Measurements from ENCODE around the gene MAML2. TPM values are rescaled to one million over a fixed set of nuclear protein-coding genes. Genes with fewer than 3 reads are reported as not detected.

The MAML2 gene
- total and polyA plus RNA-seq, 9 of the 15 experiments (the other 6 are each of a cell fraction or from before 2014, with no cell fraction given) = 0.79 to 6.8 (median 4.8) TPM

GRCh38 chr11:96318850-96319249, 24.1 kb downstream of the MAML2 start (continued):
- TF ChIP-seq ZNF232 (CRISPR knock-in tag; IDR thresholded peaks at IDR 0.05) (no peak), YY1 (IDR thresholded peaks at IDR 0.05; ENCODE audit: borderline replicate concordance in 1 of 3, control insufficient read depth in 1 of 3, extremely low read depth in 1 of 3, insufficient read depth in 3 of 3, insufficient read length in 1 of 3, insufficient replicate concordance in 2 of 3, low read depth in 1 of 3, low read length in 2 of 3) (peak in 1 of 3 experiments; percentile 82), ELF1 (tag; IDR thresholded peaks at IDR 0.05) (no peak), STAT5A (IDR thresholded peaks at IDR 0.05; ENCODE audit: borderline replicate concordance, low read length) (peak; percentile 48), LCOR (CRISPR knock-in tag; IDR thresholded peaks at IDR 0.05) (0 out of 2 replicates have a peak, but pooled peaks have one; percentile 8), KLF6 (CRISPR knock-in tag; IDR thresholded peaks at IDR 0.05; ENCODE audit: borderline replicate concordance) (no peak), CREM (IDR thresholded peaks at IDR 0.05; ENCODE audit: low read depth) (0 out of 2 replicates have a peak, but pooled peaks have one; percentile 25), CBFA2T2 (conservative IDR thresholded peaks at IDR 0.05) (peak; percentile 63), ZNF253 (CRISPR knock-in tag; conservative IDR thresholded peaks at IDR 0.05) (no peak), TOE1 (IDR thresholded peaks at IDR 0.05; ENCODE audit: borderline replicate concordance) (no peak), TOE1 (CRISPR knock-in tag; IDR thresholded peaks at IDR 0.05; ENCODE audit: borderline replicate concordance, low read depth) (no peak), JUN (IDR thresholded peaks at IDR 0.05; ENCODE audit: borderline replicate concordance, low read depth, low read length) (no peak), JUN (CRISPR knock-in tag; IDR thresholded peaks at IDR 0.05; ENCODE audit: borderline replicate concordance) (no peak), NFIC (IDR thresholded peaks at IDR 0.05) (peak; percentile 46; the same call in 1 of the 2 replicates), ARID2 (IDR thresholded peaks at IDR 0.05) (no peak), EGR1 (conservative IDR thresholded peaks at IDR 0.05) (no peak), TRIM24 (IDR thresholded peaks at IDR 0.05) (no peak), NFIX (CRISPR knock-in tag; IDR thresholded peaks at IDR 0.05; ENCODE audit: low read depth) (no peak), ZNF175 (CRISPR knock-in tag; IDR thresholded peaks at IDR 0.05; ENCODE audit: low read depth) (peak; percentile 83), HNRNPUL1 (IDR thresholded peaks at IDR 0.05; ENCODE audit: low read length) (no peak), HDAC8 (tag; IDR thresholded peaks at IDR 0.05) (no peak), HNRNPH1 (optimal IDR thresholded peaks at IDR 0.05; ENCODE audit: low read depth, low read length) (no peak), NBN (IDR thresholded peaks at IDR 0.05; ENCODE audit: low read depth) (peak; percentile 52; the same call in 1 of the 2 replicates)
- TF ChIP-seq, protein P1, sequence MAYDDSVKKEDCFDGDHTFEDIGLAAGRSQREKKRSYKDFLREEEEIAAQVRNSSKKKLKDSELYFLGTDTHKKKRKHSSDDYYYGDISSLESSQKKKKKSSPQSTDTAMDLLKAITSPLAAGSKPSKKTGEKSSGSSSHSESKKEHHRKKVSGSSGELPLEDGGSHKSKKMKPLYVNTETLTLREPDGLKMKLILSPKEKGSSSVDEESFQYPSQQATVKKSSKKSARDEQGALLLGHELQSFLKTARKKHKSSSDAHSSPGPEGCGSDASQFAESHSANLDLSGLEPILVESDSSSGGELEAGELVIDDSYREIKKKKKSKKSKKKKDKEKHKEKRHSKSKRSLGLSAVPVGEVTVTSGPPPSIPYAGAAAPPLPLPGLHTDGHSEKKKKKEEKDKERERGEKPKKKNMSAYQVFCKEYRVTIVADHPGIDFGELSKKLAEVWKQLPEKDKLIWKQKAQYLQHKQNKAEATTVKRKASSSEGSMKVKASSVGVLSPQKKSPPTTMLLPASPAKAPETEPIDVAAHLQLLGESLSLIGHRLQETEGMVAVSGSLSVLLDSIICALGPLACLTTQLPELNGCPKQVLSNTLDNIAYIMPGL (CRISPR knock-in tag; IDR thresholded peaks at IDR 0.05) = no peak
- TF ChIP-seq, protein P2, sequence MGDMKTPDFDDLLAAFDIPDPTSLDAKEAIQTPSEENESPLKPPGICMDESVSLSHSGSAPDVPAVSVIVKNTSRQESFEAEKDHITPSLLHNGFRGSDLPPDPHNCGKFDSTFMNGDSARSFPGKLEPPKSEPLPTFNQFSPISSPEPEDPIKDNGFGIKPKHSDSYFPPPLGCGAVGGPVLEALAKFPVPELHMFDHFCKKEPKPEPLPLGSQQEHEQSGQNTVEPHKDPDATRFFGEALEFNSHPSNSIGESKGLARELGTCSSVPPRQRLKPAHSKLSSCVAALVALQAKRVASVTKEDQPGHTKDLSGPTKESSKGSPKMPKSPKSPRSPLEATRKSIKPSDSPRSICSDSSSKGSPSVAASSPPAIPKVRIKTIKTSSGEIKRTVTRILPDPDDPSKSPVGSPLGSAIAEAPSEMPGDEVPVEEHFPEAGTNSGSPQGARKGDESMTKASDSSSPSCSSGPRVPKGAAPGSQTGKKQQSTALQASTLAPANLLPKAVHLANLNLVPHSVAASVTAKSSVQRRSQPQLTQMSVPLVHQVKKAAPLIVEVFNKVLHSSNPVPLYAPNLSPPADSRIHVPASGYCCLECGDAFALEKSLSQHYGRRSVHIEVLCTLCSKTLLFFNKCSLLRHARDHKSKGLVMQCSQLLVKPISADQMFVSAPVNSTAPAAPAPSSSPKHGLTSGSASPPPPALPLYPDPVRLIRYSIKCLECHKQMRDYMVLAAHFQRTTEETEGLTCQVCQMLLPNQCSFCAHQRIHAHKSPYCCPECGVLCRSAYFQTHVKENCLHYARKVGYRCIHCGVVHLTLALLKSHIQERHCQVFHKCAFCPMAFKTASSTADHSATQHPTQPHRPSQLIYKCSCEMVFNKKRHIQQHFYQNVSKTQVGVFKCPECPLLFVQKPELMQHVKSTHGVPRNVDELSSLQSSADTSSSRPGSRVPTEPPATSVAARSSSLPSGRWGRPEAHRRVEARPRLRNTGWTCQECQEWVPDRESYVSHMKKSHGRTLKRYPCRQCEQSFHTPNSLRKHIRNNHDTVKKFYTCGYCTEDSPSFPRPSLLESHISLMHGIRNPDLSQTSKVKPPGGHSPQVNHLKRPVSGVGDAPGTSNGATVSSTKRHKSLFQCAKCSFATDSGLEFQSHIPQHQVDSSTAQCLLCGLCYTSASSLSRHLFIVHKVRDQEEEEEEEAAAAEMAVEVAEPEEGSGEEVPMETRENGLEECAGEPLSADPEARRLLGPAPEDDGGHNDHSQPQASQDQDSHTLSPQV (IDR thresholded peaks at IDR 0.05) = peak; percentile 81

All from K562 (cell line).